ENCODE measurements around the gene ICOSLG. TPM values are rescaled to one million over a fixed set of nuclear protein-coding genes. Genes with fewer than 3 reads are reported as not detected.
"Not testable (repeated sequence)": the region's sequence is repeated elsewhere in the genome, so short reads cannot be mapped to it uniquely, and the experiment has no call there.

Gene ICOSLG
- total RNA-seq, 2 experiments from 2014 or later = 22.2 to 22.9 TPM

DNA sequence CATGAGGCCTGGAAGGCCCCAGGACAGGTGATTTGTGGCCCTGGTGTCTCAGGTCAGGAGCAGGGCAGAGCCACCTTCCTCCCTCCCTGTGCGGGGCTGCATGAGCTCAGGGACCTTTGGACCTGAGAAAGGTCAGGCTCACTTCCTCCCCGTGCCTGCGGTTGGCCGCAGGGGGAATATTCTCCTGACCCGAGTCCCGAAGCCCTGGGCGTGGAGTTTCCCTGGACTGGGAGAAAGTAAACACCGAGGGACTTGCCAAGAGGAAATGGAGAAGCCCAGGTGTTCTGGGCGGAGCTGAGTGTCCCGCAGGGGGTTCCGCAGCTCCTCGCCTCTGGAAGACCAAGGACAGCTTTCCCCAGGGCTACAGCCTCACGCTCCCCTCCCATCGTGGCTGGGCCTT, 64.6 kb downstream of the ICOSLG start:
- H3K4me3 Mint-ChIP-seq; DNase-seq; H3K9me3 Mint-ChIP-seq; H3K27ac ChIP-seq (ENCODE audit: low read depth in 1 of 2, low read length in 2 of 2); CTCF ChIA-PET; H3K4me1 ChIP-seq (ENCODE audit: insufficient read depth, low read length); H3K4me1 Mint-ChIP-seq (ENCODE audit: low read depth); H3K4me3 ChIP-seq (ENCODE audit: low read length); ATAC-seq (ENCODE audit: poor library complexity); H3K27me3 ChIP-seq (ENCODE audit: control insufficient read depth in 1 of 2, insufficient read depth in 2 of 2, low read length in 2 of 2); intact Hi-C loops (cut with DNase I, micrococcal nuclease); H3K9me3 ChIP-seq (ENCODE audit: control insufficient read depth in 1 of 2, insufficient read depth in 1 of 2, low read length in 2 of 2); POLR2A ChIA-PET; H3K36me3 Mint-ChIP-seq (ENCODE audit: low read depth); H3K36me3 ChIP-seq (ENCODE audit: insufficient read depth, low read length); H3K27ac Mint-ChIP-seq; H3K27me3 Mint-ChIP-seq: not testable (repeated sequence)

DNA sequence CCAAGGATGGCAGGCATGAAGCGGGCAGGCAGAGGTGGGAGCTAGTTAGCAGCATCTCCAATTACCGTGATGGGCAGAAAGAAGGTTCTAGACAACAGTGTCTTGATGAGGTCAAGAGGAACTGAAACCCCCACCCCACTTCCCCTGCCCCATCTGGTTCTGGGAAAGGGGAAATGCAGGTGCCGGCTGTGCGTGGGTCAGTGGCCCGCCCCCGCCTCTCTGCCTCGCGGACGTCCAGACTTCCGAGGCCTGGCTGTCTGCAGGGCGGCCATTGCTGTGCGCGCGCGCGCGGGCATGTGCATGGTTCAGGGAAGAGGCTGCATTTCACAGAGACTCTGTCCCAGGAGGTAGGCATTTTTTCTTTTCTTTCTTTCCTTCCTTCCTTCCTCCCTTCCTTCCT, 65.6 kb downstream of the ICOSLG start:
- DNase-seq; H3K4me1 Mint-ChIP-seq (ENCODE audit: low read depth): not testable (repeated sequence)

More for the DNA sequence above, 65.6 kb downstream of the ICOSLG start:
- H3K36me3 Mint-ChIP-seq (ENCODE audit: low read depth); H3K27me3 ChIP-seq (ENCODE audit: control insufficient read depth in 1 of 2, insufficient read depth in 2 of 2, low read length in 2 of 2); ATAC-seq (ENCODE audit: poor library complexity); POLR2A ChIA-PET; H3K4me3 ChIP-seq (ENCODE audit: low read length); H3K27ac Mint-ChIP-seq; H3K36me3 ChIP-seq (ENCODE audit: insufficient read depth, low read length); H3K27ac ChIP-seq (ENCODE audit: low read depth in 1 of 2, low read length in 2 of 2); H3K27me3 Mint-ChIP-seq; H3K4me3 Mint-ChIP-seq; H3K9me3 ChIP-seq (ENCODE audit: control insufficient read depth in 1 of 2, insufficient read depth in 1 of 2, low read length in 2 of 2); intact Hi-C loops (cut with DNase I, micrococcal nuclease); H3K9me3 Mint-ChIP-seq; CTCF ChIA-PET; H3K4me1 ChIP-seq (ENCODE audit: insufficient read depth, low read length): not testable (repeated sequence)

Other genes with a start within 250 kb of the ICOSLG start
- gene TRAPPC10, start 228.6 kb downstream of the ICOSLG start, total RNA-seq = 100 to 1,000 TPM in 1 of 2 experiments, 10 to 100 TPM in 1; 98.1 to 101 TPM
- gene PWP2, start 133.5 kb downstream of the ICOSLG start, total RNA-seq = 10 to 100 TPM; 38.0 to 40.6 TPM
- 10 to 100 TPM; 21.9 to 23.0 TPM for gene GATD3, start 107.3 kb downstream of the ICOSLG start, total RNA-seq
- not detected for gene DNMT3L, start 21.0 kb upstream of the ICOSLG start, total RNA-seq
- under 1 TPM; 0.11 to 0.16 TPM for gene AIRE, start 44.9 kb upstream of the ICOSLG start, total RNA-seq
- 100 to 1,000 TPM; 115 to 117 TPM for gene PFKL, start 59.1 kb upstream of the ICOSLG start, total RNA-seq
- 10 to 100 TPM; 50.1 to 51.6 TPM for gene CFAP410, start 98.4 kb upstream of the ICOSLG start, total RNA-seq
- 1 to 10 TPM; 1.9 to 2.9 TPM for gene TRPM2, start 112.7 kb upstream of the ICOSLG start, total RNA-seq
- gene LRRC3, start 214.6 kb upstream of the ICOSLG start, total RNA-seq = under 1 TPM; 0.55 to 0.61 TPM